ENCODE measurements around the gene WNT7A.

The WNT7A gene

DNA sequence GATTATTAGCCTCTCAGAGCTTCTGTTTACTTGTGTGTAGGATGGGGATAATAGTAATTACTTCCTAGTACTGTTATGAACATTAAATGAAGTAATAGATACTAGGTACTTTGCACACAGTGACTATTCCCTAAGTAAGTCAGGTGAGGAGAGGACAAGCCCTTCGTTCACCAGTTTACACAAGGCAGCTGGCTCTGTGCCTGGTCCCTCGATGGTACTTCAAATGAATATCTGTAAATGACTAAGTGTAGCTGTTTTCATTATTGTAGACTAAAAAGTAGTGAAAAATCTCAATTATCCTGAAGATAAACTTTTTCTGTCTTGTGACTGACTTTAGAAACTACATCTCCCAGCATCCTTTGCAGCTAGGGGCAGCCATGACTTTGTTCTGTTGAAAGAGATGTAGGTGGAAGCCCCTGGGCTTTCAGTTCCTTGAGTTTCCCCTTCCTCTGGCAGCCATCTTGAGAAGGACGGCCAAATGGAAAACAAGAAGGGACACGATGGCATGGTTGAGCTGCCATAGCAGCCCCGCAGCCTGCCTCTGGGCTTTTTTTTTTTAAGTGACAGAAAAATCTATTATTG lies 11.7 kb upstream of the WNT7A start:
- Mint-ChIP-seq H3K36me3 (ENCODE audit: insufficient read depth) (peaks cover 10% of the 10 kb centered on the region), H3K4me3 (peak overlapping the region; percentile 56 to 66), H3K27me3 (no peaks in the 10 kb centered on the region), H3K4me1 (ENCODE audit: low read depth in 2 of 2) (peaks cover 15 to 25% of the 10 kb centered on the region in 2 donors), H3K27ac (peak overlapping the region; percentile 49 to 55), H3K9me3 (no peaks in the 10 kb centered on the region)
- ATAC-seq (replicated peaks) (no peak), DNase-seq (no peak)

DNA sequence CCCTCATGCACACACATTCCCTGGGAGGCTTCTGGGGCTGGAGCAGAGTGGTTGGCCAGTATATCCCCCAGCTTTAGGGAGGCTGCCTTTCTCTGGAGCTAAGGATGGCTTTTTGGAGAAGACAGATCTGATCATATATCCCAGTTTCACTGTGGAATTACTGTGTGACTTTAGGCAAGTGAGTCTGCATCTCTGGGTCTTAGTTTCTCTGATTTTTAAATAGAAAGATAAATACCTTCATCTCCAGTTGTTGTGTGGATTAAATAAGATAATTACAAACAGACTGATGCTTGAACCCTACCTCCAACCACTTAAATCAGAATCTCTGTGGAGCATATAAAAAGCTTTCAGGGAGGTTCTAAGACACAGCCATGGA lies 11.1 kb upstream of the WNT7A start:
- Mint-ChIP-seq H3K36me3 (ENCODE audit: insufficient read depth) (peaks cover 10% of the 10 kb centered on the region), H3K4me1 (ENCODE audit: low read depth in 2 of 2) (peaks cover 12 to 22% of the 10 kb centered on the region in 2 donors), H3K27me3 (no peaks in the 10 kb centered on the region), H3K4me3 (peak overlapping the region; percentile 56 to 66), H3K9me3 (no peaks in the 10 kb centered on the region), H3K27ac (peak overlapping the region; percentile 49 to 55)
- no peak for ATAC-seq (replicated peaks)
- DNase-seq = no peak

DNA sequence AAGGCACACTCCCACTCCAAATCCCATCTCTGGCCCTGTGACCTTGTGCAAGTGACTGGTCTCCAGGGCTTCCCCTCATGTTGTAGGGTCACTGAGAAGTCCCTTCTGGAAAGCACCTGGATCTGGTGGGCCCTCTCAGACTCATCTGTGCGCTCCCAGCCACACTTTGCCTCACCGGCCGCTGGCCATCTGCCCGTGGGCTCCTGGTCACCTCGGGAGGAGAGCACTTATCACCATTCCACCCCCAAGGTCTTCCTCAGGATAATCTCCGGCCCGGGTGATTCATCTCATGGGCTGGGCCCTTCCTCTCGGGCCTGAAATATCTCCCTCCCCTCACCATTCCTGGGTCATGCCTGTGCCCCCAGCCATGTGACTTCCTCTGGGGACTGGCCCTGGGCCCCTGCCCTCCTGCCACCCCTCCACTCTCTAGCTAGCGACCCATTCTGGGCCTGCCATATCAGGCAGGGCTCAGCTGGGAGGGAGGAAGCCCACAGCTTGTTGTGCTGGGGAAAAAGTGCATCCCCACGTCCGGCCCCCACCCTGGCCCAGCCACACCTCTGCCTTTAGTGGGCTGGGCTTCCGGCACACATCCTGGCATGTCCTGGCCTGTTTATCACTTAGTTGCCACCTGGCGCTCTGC lies 10.6 kb upstream of the WNT7A start:
- H3K9me3 Mint-ChIP-seq = no peaks in the 10 kb centered on the region
- peak; percentile 31 for ATAC-seq (replicated peaks)
- peak in 2 of 3 experiments; percentile 20 to 31 for DNase-seq
- H3K36me3 Mint-ChIP-seq (ENCODE audit: insufficient read depth) = peaks cover 7% of the 10 kb centered on the region
- H3K27me3 Mint-ChIP-seq = peaks cover 0 to 3% of the 10 kb centered on the region in 2 donors
- H3K4me1 Mint-ChIP-seq (ENCODE audit: low read depth in 2 of 2) = peaks cover 7 to 18% of the 10 kb centered on the region in 2 donors
- peak overlapping the region; percentile 56 to 66 for H3K4me3 Mint-ChIP-seq
- H3K27ac Mint-ChIP-seq = peak overlapping the region; percentile 49 to 55

- DNase-seq (no peak), ATAC-seq (replicated peaks) (no peak)
- Mint-ChIP-seq H3K27me3 (peaks cover 4 to 21% of the 10 kb centered on the region in 2 donors), H3K36me3 (ENCODE audit: insufficient read depth) (peaks cover 7% of the 10 kb centered on the region), H3K4me3 (no peak overlapping the region), H3K27ac (no peak overlapping the region), H3K9me3 (no peaks in the 10 kb centered on the region), H3K4me1 (ENCODE audit: low read depth in 2 of 2) (peaks cover 6 to 15% of the 10 kb centered on the region in 2 donors)
These were observed 8.7 kb upstream of the WNT7A start for GRCh38 chr3:13888576-13888975.

DNA sequence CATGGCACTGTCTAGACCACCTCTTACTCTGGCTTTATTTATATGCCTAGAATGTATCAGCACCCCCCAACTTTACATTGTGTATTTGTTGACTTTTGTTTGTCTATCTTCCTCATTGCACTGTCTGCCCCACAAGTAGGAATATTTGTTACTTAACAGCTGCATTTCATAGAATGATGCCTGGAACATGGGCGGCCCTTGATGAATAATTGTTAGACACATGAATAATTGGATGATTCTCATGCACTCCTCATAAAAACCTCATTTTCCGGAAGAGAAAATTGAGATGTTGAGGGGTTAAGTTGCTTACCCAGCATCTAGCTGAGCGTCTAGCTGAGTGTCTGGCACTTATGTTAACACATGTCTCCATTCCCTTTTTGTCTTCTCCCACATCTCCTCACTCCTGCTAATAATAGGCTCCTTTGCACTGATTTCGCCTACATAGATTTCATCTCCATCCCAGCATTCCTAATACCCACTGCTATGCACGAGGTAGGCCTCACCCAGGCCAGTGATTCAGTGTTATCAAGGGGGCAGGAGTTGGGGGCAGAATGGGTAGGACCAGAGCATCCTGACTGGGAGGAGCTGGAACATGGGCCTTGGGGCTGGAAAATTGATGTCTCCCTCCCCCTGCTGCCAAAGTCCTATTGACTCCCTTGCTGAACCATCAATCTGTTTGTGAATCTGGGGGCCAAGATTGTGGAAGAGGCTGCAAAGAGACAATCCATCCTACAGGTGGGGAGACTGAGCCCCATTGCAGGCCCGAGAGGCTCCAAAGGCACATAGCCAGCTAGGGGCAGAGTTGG lies 7.8 kb upstream of the WNT7A start:
- ATAC-seq (replicated peaks) = no peak
- H3K27me3 Mint-ChIP-seq = peaks cover 12 to 29% of the 10 kb centered on the region in 2 donors
- no peak for DNase-seq
- H3K9me3 Mint-ChIP-seq = no peaks in the 10 kb centered on the region
- H3K4me3 Mint-ChIP-seq = no peak overlapping the region
- H3K4me1 Mint-ChIP-seq (ENCODE audit: low read depth in 2 of 2) = peaks cover 6 to 15% of the 10 kb centered on the region in 2 donors
- H3K36me3 Mint-ChIP-seq (ENCODE audit: insufficient read depth) = peaks cover 7% of the 10 kb centered on the region
- H3K27ac Mint-ChIP-seq = no peak overlapping the region

GRCh38 chr3:13886593-13887129 lies 6.8 kb upstream of the WNT7A start:
- DNase-seq = no peak

GRCh38 chr3:13885704-13886010 lies 5.8 kb upstream of the WNT7A start:
- no peak for ATAC-seq (replicated peaks)
- peaks cover 3 to 11% of the 10 kb centered on the region in 2 donors for H3K4me1 Mint-ChIP-seq (ENCODE audit: low read depth in 2 of 2)
- H3K36me3 Mint-ChIP-seq (ENCODE audit: insufficient read depth) = peaks cover under 1% of the 10 kb centered on the region
- H3K27ac Mint-ChIP-seq = no peak overlapping the region
- H3K9me3 Mint-ChIP-seq = no peaks in the 10 kb centered on the region
- no peak overlapping the region for H3K4me3 Mint-ChIP-seq
- no peak for DNase-seq
- peaks cover 30 to 49% of the 10 kb centered on the region in 2 donors for H3K27me3 Mint-ChIP-seq

More at GRCh38 chr3:13886593-13887129, 6.8 kb upstream of the WNT7A start:
- Mint-ChIP-seq H3K36me3 (ENCODE audit: insufficient read depth) (peaks cover 7% of the 10 kb centered on the region), H3K4me1 (ENCODE audit: low read depth in 2 of 2) (peaks cover 6 to 15% of the 10 kb centered on the region in 2 donors), H3K27ac (no peak overlapping the region), H3K27me3 (peaks cover 22 to 40% of the 10 kb centered on the region in 2 donors), H3K9me3 (no peaks in the 10 kb centered on the region), H3K4me3 (no peak overlapping the region)
- ATAC-seq (replicated peaks) = no peak

DNA sequence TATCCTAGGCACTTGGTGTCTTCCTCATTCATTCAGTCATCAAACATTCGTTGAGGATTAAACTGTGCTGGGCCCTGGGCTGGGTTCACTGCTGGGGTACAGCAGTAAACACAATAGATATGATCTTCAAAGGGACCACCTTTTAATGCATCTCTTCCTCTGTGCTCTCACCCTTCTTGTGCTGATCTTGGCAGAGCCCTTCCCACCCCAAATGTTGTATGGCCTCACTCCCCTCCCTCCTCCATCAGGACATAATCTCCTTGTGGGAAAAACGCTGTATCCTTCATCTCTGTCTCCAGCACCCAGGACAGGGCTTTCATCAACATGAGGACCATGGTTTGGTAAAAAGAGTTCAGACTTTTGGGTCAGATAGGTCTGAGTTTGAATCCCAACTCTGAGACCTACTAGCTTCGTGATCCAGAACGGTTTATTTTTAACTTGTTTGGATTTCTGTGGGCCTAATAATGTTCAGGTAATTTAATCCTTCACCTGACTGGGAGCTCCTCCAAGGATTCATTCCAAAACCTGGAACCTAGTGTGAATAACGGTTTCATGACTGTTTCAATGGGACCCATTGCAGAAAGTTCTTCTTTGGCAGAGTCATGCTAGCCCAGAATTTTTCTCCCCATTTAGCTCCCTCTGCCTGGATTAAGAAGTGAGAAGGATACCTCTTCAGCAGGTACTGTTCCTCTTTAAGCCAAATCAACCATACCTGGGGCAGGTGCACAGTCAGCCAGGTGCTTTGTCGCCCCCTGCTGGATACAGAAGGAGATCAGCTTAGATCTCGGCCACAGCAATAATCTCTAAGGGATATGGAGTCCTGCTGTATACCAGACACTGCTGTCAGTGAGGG lies 5.2 kb upstream of the WNT7A start:
- Mint-ChIP-seq H3K9me3 (no peaks in the 10 kb centered on the region), H3K4me3 (no peak overlapping the region), H3K27me3 (peaks cover 30 to 49% of the 10 kb centered on the region in 2 donors), H3K4me1 (ENCODE audit: low read depth in 2 of 2) (peaks cover 0 to 6% of the 10 kb centered on the region in 2 donors), H3K36me3 (ENCODE audit: insufficient read depth) (no peaks in the 10 kb centered on the region), H3K27ac (no peak overlapping the region)
- peak; percentile 66 to 68 (median 67) for DNase-seq
- ATAC-seq (replicated peaks) = peak; percentile 76

DNA sequence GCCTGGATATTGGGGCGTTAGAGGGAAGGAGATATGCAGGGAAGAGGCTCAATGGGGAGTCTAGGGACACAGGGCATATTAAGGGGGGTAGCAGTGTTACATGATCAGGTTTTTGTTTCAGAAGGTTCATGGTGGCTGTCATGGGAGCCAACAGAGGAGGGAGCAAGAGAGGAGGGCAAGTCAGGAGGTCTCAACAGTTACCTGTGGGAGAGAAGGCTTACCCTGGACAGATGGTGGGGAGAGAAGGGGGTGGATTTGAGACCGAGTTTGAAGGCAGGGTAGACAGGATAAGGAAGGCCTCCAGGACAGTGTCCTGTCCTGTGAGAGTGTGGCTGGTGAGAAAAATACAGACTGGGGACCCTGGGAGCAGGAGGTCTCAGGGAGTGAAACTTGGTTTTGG lies 3.8 kb upstream of the WNT7A start:
- no peak overlapping the region for H3K4me3 Mint-ChIP-seq
- ATAC-seq (replicated peaks) = no peak
- H3K36me3 Mint-ChIP-seq (ENCODE audit: insufficient read depth) = no peaks in the 10 kb centered on the region
- peaks cover 0 to 9% of the 10 kb centered on the region in 2 donors for H3K4me1 Mint-ChIP-seq (ENCODE audit: low read depth in 2 of 2)
- no peak for DNase-seq
- peaks cover 35 to 56% of the 10 kb centered on the region in 2 donors for H3K27me3 Mint-ChIP-seq
- H3K9me3 Mint-ChIP-seq = no peaks in the 10 kb centered on the region
- no peak overlapping the region for H3K27ac Mint-ChIP-seq

DNA sequence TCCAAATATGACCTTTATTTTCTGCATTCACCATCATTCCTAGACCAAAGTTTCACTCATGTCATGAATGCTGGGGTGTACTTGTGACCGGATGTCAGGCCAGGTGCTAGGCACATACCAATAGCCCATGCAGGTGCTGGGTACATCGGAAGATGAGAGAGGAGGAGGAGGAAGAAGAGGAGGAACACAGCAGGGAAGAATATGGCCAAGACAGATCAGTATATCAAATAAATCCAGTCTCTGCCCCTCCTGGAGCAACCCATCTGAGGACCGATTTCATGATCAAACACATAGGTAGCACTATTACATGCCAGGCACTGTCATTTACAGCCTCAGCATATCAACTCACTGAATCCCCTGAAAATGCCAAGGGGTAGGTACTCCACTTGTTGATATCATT lies 3.0 kb upstream of the WNT7A start:
- peaks cover 41 to 64% of the 10 kb centered on the region in 2 donors for H3K27me3 Mint-ChIP-seq
- no peaks in the 10 kb centered on the region for H3K9me3 Mint-ChIP-seq
- no peaks in the 10 kb centered on the region for H3K36me3 Mint-ChIP-seq (ENCODE audit: insufficient read depth)
- no peak for ATAC-seq (replicated peaks)
- peaks cover 4 to 11% of the 10 kb centered on the region in 2 donors for H3K4me1 Mint-ChIP-seq (ENCODE audit: low read depth in 2 of 2)
- H3K27ac Mint-ChIP-seq = no peak overlapping the region
- no peak for DNase-seq
- H3K4me3 Mint-ChIP-seq = no peak overlapping the region

DNA sequence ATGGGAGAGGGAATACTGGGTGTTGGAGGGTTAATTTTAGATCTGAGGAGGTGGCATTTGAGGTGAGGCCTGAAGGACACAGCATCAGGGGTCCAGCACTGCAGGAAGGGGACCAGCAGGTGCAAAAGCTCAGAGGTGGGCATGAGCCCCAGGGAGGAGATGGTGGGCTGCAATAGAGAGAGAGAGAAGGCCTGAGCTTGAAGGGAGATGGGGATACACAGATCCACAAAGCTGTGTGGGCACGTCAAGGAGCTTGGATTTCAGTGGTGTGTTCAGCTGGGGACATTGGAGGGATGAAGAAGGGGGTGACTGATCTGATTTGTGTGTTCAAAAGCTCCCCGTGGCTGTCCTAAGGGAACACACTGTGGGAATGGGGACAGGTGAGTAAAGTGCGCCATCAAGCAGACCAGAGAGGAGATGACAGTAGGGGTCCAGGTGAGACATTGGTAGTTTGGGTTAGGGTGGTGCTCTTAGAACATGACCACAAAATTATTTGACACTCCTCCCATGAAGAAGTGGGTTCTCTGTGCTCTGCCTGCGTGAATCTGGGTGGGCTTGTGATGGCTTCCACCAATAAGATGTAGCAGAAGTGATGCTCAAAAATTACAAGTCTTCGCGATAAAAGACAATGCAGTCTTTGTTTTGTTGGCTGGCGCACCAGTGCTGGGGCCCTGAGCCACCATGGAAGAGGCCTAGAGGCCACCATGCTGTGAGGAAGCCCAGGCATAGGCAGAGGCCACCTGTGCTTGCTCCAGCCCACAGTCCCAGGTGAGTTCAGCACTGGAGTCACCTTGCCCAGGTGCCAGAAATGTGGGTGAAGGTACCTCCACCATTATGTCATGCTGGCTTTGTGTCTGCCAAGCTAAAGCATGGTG lies 1.9 kb upstream of the WNT7A start:
- H3K9me3 Mint-ChIP-seq = no peaks in the 10 kb centered on the region
- H3K4me3 Mint-ChIP-seq = peak overlapping the region; percentile 8 to 49
- no peaks in the 10 kb centered on the region for H3K36me3 Mint-ChIP-seq (ENCODE audit: insufficient read depth)
- ATAC-seq (replicated peaks) = no peak
- H3K4me1 Mint-ChIP-seq (ENCODE audit: low read depth in 2 of 2) = peaks cover 4 to 13% of the 10 kb centered on the region in 2 donors
- no peak overlapping the region for H3K27ac Mint-ChIP-seq
- no peak for DNase-seq
- peaks cover 50 to 75% of the 10 kb centered on the region in 2 donors for H3K27me3 Mint-ChIP-seq

DNA sequence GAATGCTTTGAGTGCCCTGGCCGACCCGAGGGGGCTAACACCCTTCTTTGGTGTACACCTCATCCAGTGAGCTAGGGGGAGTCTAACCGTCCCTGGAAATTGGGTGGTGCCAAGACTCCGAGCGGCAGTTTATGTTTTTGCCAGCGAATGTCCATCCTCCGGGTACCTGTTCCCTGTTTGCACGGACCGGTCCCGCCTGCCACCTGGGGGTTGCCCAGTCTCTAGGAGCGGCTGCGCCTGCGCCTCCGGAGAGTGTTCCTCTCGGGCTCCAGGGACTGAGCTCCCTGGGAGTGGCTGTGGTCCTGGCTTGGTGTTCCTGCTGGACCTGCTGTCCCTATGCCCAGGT lies 913 bp upstream of the WNT7A start:
- Mint-ChIP-seq H3K9me3 (no peaks in the 10 kb centered on the region), H3K27ac (no peak overlapping the region), H3K4me3 (peak overlapping the region; percentile 8 to 49), H3K36me3 (ENCODE audit: insufficient read depth) (no peaks in the 10 kb centered on the region), H3K27me3 (peaks cover 58 to 85% of the 10 kb centered on the region in 2 donors), H3K4me1 (ENCODE audit: low read depth in 2 of 2) (peaks cover 4 to 13% of the 10 kb centered on the region in 2 donors)
- DNase-seq = peak in 1 of 3 experiments; percentile 29
- no peak for ATAC-seq (replicated peaks)

Data from effector memory CD8-positive, alpha-beta T cell (primary cell).